RCC 7860 (cell line): ENCODE data around the gene TINCR.
A peak's percentile ranks its signal among the peaks of the same experiment; 100 is the strongest.
"Not testable (repeated sequence)": the region's sequence is repeated elsewhere in the genome, so short reads cannot be mapped to it uniquely, and the experiment has no call there.

Experiments
- DNase-seq: peaks from one replicate; pipeline ENCODE4 v3.0.0-alpha.2; 2015; ENCODE audit warnings: low spot score
- FAIRE-seq: peaks from 2 replicates; lab custom pipeline; 2012; peaks lifted over from hg19 to GRCh38; lab: Jason Lieb, UNC

Gene TINCR

DNA sequence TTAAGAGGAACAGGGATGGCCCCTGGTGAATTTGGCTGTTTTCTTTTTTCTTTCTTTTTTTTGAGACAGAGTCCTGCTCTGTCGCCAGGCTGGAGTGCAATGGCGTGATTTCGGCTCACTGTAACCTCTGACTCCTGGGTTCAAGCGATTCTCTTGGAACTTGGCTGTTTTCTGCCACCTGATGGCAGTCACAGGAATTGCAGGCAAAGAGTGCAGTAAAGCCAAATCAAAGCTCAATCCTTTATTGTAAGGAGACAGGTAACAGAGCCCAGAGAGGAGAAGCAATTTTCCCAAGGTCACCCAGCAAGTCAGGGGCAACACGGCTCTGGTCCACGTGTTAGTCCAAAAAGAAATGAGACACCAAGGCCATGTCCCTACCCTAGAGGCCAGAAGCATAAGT lies 6.2 kb downstream of the TINCR start:
- peak; percentile 9 for DNase-seq
- FAIRE-seq: no peak

- FAIRE-seq (no peak), DNase-seq (no peak)
Measured at GRCh38 chr19:5560156-5560555, 7.6 kb downstream of the TINCR start.

GRCh38 chr19:5559804-5560133 lies 8.0 kb downstream of the TINCR start:
- FAIRE-seq: no peak

DNA sequence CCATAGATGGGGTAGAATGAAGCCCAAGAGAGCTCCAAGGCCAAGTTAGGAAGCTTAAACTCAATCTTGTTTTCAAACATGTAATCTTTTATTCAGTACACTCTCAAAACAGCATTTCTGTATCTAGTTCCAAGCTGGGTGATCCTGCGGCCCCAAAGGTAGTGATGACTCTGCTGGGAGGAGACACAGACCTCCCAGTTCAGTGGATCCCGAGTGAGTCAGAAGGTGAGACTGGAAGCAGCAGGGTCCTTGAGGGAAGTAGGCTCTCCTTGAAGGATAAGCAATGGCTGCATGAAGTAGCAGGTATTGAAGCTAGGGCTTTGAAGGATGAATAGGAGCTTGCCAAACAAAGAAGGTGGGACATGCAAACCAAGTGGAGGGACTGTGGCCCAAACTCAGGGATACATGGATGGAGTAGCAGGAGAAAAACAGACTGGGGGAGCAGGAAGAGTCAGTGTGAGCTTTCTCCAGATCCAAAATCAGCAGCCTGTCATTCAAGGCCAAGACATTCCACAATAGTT lies 9.6 kb downstream of the TINCR start:
- DNase-seq (no peak), FAIRE-seq (no peak)

More at GRCh38 chr19:5559804-5560133, 8.0 kb downstream of the TINCR start:
- DNase-seq: no peak

GRCh38 chr19:5557691-5558090 lies 10.1 kb downstream of the TINCR start:
- DNase-seq (no peak), FAIRE-seq (no peak)

DNA sequence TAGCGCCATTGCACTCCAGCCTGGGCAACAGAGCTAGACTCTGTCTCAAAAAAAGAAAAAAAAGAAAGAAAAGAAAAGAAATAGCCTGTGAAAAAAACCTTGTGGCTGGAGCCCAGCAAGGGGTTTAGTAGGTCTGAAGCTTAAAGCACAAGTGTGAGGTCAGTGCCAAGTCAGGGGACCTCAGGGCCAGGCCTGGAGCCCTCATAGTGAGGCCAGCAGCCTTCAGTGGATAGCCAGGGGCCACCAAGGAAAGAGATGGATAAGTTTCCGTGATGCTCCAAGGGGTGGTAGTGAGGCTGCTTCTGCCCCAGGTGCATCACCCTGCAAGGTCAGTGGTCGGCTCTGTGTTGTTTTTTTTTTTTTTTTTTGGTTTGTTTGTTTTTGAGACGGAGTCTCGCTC lies 12.9 kb downstream of the TINCR start:
- DNase-seq (no peak), FAIRE-seq (no peak)

GRCh38 chr19:5553892-5554291 lies 13.9 kb downstream of the TINCR start:
- no peak for DNase-seq
- no peak for FAIRE-seq

GRCh38 chr19:5547881-5548280 lies 19.9 kb downstream of the TINCR start:
- no peak for FAIRE-seq
- no peak for DNase-seq

- DNase-seq (no peak), FAIRE-seq (no peak)
Measured at GRCh38 chr19:5545984-5546383, 21.8 kb downstream of the TINCR start.

- DNase-seq (no peak), FAIRE-seq (no peak)
Measured at GRCh38 chr19:5545051-5545450, 22.7 kb downstream of the TINCR start.

DNA sequence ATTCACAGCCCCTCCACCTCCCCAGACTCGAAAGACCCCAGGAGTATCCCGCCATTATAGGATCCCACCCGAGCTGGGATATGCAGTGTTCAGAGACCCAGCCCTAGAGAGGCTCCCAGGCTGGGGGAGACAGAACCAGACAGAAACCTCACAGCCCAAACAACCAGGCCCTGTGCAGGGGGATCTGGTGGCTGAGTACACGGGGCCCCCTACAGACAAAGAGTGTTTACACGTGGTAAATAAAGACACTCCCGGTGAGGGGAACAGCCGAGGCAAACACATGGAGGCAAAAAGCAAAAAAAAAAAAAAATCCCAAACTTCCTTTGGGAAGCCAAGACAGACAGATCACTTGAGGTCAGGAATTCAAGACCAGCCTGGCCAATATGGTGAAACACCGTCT lies 25.1 kb downstream of the TINCR start:
- no peak for FAIRE-seq
- DNase-seq: no peak

DNA sequence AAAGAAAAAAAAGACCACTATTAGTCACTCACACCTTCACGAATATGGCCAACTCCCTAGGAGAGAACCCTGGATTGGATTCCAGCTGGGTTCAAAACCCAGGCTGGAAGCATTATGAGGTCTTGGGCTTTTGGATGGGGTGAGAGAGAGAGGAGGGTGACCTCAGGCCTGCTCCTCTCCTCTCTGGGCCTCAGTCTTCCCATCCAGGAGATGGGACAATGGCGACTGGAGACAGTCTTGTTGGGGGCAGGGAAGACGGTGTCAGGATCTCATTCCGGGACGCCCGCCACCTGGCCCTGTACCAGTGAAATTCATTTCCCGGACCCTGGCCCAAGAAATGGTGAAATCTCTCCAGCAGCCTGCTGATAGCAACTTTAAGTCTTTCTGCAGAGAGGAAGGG lies 26.3 kb downstream of the TINCR start:
- DNase-seq (no peak), FAIRE-seq (no peak)

- no peak for FAIRE-seq
- no peak for DNase-seq
Measured at GRCh38 chr19:5540208-5540607, 27.5 kb downstream of the TINCR start.

DNA sequence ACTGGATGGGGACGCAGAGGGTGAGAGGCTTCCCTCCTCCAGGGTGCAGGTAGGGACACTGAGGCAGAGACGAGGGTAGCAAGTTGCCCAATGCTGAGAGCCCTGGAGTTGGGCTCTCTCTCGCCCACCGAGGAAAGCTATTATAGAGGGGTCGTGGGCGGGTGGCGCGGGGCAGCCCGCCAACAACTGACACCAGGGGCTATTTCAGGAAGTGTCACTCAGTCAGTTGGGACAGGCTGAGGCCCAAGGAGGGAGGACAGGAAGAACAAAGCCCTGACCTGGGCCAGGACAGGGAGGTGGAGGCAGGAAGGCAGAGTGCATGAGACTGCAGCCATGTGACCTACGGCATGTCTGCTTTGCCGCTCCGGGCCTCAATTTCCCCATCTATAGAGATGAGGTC lies 29.9 kb downstream of the TINCR start:
- no peak for DNase-seq
- no peak for FAIRE-seq

DNA sequence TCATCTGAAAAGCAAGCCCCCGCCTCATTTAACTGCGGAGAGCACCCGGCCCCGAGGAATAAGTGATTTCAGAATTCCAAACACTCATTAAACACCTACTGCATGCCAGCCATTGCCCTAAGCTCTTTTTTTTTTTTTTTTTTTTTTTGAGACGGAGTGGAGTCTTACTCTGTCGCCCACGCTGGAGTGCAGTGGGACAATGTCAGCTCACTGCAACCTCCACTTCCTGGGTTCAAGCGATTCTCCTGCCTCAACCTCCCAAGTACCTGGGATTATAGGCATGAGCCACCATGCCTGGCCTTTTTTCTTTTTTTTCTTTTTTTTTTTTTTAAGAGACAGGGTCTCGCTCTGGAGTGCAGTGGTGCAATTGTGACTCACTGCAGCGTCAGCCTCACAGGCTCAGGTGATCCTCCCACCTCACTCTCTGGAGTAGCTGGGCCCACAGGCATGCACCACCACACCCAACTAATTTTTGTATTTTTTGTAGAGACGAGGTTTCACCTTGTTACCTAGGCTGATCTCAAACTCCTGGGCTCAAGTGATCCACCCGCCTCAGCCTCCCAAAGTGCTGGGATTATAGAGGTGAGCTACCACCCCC lies 30.7 kb downstream of the TINCR start:
- DNase-seq, FAIRE-seq: not testable (repeated sequence)

DNA sequence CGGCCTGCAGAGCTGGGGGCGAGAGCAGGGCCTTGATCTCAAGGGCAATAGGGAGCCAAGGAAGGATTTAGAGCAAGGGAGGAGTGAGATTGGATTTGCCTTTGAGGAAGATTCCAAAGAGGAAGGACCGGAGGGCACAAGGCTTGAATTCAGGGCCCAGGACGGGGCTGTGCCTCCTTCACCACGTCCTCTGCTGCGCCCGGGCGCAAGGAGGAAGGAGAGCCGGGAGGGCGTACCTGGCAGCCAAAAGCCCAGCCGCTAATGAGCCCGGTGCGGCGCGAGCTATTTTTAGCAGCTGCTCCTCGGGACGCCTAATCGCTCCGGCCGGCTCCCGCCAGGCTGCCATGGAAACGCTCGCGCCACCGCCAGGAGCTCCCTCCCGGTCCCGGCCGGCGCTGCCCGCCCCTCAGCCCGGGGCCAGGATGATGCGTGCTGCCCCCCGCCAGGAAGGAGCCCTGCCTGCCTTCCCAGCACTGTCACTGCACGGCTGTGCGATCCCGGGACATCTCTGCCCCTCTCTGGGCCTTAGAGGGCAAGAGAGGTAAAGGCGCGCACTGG lies 31.3 kb downstream of the TINCR start:
- FAIRE-seq (no peak), DNase-seq (no peak)

GRCh38 chr19:5534787-5535586 lies 32.8 kb downstream of the TINCR start:
- no peak for DNase-seq
- no peak for FAIRE-seq

DNA sequence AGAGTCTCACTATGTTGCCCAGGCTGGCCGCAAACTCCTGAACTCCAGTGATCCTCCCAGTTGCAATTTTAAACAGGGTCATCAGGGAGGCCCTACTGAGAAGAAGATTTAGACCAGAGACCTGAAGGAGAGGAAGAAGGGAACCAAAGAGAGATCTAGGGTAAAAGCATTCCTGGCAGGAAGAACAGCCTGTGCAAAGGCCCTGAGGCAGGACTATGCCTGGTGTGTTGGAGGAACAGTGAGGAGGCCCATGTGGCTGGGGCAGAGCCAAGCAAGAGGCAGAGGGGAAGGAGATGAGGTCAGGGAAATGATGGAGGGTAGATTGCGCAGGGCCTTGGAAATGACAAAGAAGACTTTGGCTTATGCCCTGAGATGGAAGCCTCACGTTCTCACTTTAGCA lies 34.5 kb downstream of the TINCR start:
- DNase-seq (no peak), FAIRE-seq (no peak)

DNA sequence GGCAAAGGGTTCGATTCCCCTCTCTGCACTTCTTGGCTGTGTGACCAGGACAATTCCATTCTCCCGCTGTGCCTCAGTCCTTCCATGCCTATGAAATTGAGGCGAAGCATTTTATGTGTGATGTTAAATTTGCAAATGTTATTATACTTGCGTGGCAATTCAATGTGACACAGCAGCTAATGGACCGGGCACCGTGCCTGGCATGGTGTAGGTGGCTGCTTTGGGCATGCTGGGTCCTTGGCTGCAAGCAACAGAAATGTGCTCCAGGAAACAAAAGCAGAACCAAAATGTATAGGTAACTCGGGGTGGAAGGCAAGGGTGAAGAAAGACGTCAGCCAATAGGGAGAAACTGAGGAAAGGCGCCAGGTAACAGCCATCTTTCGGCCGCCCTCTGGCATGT lies 37.1 kb downstream of the TINCR start:
- DNase-seq: no peak
- no peak for FAIRE-seq

GRCh38 chr19:5526691-5527090 lies 41.1 kb downstream of the TINCR start:
- DNase-seq (no peak), FAIRE-seq (no peak)

DNA sequence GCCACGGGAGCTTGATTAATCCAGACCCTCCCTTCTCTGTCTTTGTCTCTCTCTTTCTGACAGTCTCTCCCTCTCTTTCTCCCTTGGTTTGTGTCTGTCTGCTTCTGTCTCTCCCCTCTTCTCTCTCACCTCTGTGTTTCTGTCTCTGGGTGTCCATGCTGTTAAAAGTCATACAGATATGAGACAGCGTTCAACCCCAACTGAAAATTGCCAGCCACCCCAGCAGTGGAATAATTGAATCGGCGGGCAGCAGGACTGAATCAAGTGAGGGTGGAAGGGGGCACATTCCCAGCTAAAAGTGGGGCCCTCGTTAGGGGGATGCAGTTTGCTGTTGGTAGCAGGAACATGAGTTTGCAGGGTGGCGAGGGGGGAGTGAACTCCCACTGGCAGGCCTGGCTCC lies 43.7 kb downstream of the TINCR start:
- DNase-seq: no peak
- FAIRE-seq: no peak

- FAIRE-seq: no peak
- no peak for DNase-seq
Measured at GRCh38 chr19:5522106-5522505, 45.6 kb downstream of the TINCR start.
